IPS-NIHi11 (cell line): ENCODE results near the gene PERP.

Experiments
- DNase-seq: peaks from one replicate; pipeline ENCODE4 v3.0.0; 2012; ENCODE audit warnings: mixed read lengths, low spot score

PERP gene

GRCh38 chr6:138052783-138053182 lies 54.4 kb downstream of the PERP start:
- DNase-seq: no peak

GRCh38 chr6:138044972-138045371 lies 62.2 kb downstream of the PERP start:
- no peak for DNase-seq

GRCh38 chr6:138044458-138044857 lies 62.8 kb downstream of the PERP start:
- DNase-seq: no peak
